HCT116 (cell line): Measurements from ENCODE around the gene CCDC116.

ENCODE experiments used
- CEBPB ChIP-seq: IDR thresholded peaks from 2 replicates; pipeline ENCODE4 v1.6.1; 2012; ENCODE audit warnings: low read depth
- CTCF ChIP-seq, 3 experiments: fragments of 200-600 bp in 1 of 3; sonication (generic) in 1 of 3; IDR thresholded peaks in 2 of 3; conservative IDR thresholded peaks in 1 of 3; 2 replicates each; pipeline ENCODE4 v1.5.1; 2012 to 2017; ENCODE audit warnings: low read depth in 2 of 3, low read length in 2 of 3, antibody characterized with exemption in 1 of 3, borderline replicate concordance in 1 of 3, control low read depth in 1 of 3, mild to moderate bottlenecking in 1 of 3, mixed read lengths in 1 of 3, mixed run types in 1 of 3, moderate library complexity in 1 of 3; ENCODE audit not compliant: insufficient read depth in 1 of 3
- EZH2 ChIP-seq: fragments of 200-600 bp; sonication (generic); IDR thresholded peaks from 2 replicates; pipeline ENCODE4 v1.6.1; 2017; ENCODE audit warnings: antibody characterized with exemption, mixed run types
- EZH2phosphoT487 ChIP-seq: fragments of 200-600 bp; IDR thresholded peaks from 2 replicates; pipeline ENCODE4 v1.6.1; 2018; ENCODE audit warnings: antibody characterized with exemption, borderline replicate concordance
- POLR2A ChIP-seq: IDR thresholded peaks from 2 replicates; pipeline ENCODE4 v1.7.0; 2011; ENCODE audit warnings: borderline replicate concordance; ENCODE audit not compliant: insufficient read depth, insufficient read length; ENCODE audit errors: extremely low read depth
- POLR2AphosphoS5 ChIP-seq: IDR thresholded peaks from 2 replicates; pipeline ENCODE4 v1.6.1; 2011; ENCODE audit warnings: mild to moderate bottlenecking, low read depth, low read length, moderate library complexity
- RAD21 ChIP-seq: IDR thresholded peaks from 2 replicates; pipeline ENCODE4 v1.6.1; 2012; ENCODE audit warnings: low read depth, mild to moderate bottlenecking
- SIN3A ChIP-seq: IDR thresholded peaks from 2 replicates; pipeline ENCODE4 v1.6.1; 2012; ENCODE audit warnings: low read depth
- ZNF274 ChIP-seq: fragments of 200-500 bp; sonication (Bioruptor generic); IDR thresholded peaks from 2 replicates; pipeline ENCODE4 v1.6.1; 2014; ENCODE audit warnings: mild to moderate bottlenecking, low read depth, low read length, inconsistent platforms
- TF ChIP-seq, protein P1 (sequence below): IDR thresholded peaks from 2 replicates; pipeline ENCODE4 v1.6.1; 2012; ENCODE audit warnings: low read depth
- TF ChIP-seq, protein P2 (sequence below): IDR thresholded peaks from 2 replicates; pipeline ENCODE4 v1.6.1; 2012

- TF ChIP-seq CTCF (IDR thresholded peaks at IDR 0.05 in 2 of 3, conservative IDR thresholded peaks at IDR 0.05 in 1 of 3; ENCODE audit: borderline replicate concordance in 1 of 3, insufficient read depth in 1 of 3, low read depth in 2 of 3, low read length in 2 of 3) (no peak), POLR2A (no peak), EZH2 (no peak), EZH2phosphoT487 (no peak), RAD21 (no peak), POLR2AphosphoS5 (no peak), SIN3A (no peak), ZNF274 (no peak), CEBPB (no peak)
- TF ChIP-seq, protein P1, sequence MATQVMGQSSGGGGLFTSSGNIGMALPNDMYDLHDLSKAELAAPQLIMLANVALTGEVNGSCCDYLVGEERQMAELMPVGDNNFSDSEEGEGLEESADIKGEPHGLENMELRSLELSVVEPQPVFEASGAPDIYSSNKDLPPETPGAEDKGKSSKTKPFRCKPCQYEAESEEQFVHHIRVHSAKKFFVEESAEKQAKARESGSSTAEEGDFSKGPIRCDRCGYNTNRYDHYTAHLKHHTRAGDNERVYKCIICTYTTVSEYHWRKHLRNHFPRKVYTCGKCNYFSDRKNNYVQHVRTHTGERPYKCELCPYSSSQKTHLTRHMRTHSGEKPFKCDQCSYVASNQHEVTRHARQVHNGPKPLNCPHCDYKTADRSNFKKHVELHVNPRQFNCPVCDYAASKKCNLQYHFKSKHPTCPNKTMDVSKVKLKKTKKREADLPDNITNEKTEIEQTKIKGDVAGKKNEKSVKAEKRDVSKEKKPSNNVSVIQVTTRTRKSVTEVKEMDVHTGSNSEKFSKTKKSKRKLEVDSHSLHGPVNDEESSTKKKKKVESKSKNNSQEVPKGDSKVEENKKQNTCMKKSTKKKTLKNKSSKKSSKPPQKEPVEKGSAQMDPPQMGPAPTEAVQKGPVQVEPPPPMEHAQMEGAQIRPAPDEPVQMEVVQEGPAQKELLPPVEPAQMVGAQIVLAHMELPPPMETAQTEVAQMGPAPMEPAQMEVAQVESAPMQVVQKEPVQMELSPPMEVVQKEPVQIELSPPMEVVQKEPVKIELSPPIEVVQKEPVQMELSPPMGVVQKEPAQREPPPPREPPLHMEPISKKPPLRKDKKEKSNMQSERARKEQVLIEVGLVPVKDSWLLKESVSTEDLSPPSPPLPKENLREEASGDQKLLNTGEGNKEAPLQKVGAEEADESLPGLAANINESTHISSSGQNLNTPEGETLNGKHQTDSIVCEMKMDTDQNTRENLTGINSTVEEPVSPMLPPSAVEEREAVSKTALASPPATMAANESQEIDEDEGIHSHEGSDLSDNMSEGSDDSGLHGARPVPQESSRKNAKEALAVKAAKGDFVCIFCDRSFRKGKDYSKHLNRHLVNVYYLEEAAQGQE: no peak
- TF ChIP-seq, protein P2, sequence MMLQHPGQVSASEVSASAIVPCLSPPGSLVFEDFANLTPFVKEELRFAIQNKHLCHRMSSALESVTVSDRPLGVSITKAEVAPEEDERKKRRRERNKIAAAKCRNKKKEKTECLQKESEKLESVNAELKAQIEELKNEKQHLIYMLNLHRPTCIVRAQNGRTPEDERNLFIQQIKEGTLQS: no peak
These were observed 32.7 kb downstream of the CCDC116 start for GRCh38 chr22:21665047-21665851.
